Thymus (tissue), 11 donors: ENCODE measurements around the gene ANGPTL2. TPM values are rescaled to one million over a fixed set of nuclear protein-coding genes. Genes with fewer than 3 reads are reported as not detected.
"Not testable (repeated sequence)": the region's sequence is repeated elsewhere in the genome, so short reads cannot be mapped to it uniquely, and the experiment has no call there.

ENCODE experiments used
- DNase-seq, 9 donors: peaks; one replicate each; pipeline ENCODE4 v3.0.0-alpha.2; 2013; ENCODE audit warnings: low spot score in 9 of 9, low read depth in 6 of 9, missing footprints in 1 of 9
- H3K27ac ChIP-seq, 2 donors: one replicate each; pipeline ENCODE4 v1.5.1; 2013; ENCODE audit warnings: control low read depth in 1 of 2, low read depth in 1 of 2, low read length in 1 of 2, mild to moderate bottlenecking in 1 of 2, moderate library complexity in 1 of 2
- H3K27me3 ChIP-seq, 2 donors: one replicate each; pipeline ENCODE4 v1.5.1; 2013; ENCODE audit warnings: low read length in 1 of 2; ENCODE audit not compliant: control insufficient read depth in 2 of 2, insufficient read depth in 1 of 2
- H3K36me3 ChIP-seq, 2 donors: one replicate each; pipeline ENCODE4 v1.5.1; 2013; ENCODE audit warnings: low read length in 1 of 2, mild to moderate bottlenecking in 1 of 2, moderate library complexity in 1 of 2; ENCODE audit not compliant: control insufficient read depth in 2 of 2, insufficient read depth in 2 of 2
- H3K4me1 ChIP-seq, 2 donors: one replicate each; pipeline ENCODE4 v1.5.1; 2013; ENCODE audit warnings: low read length in 2 of 2; ENCODE audit not compliant: control insufficient read depth in 2 of 2, insufficient read depth in 2 of 2
- H3K4me3 ChIP-seq, 2 donors: one replicate each; pipeline ENCODE4 v1.5.1; 2013; ENCODE audit warnings: low read length in 2 of 2, control low read depth in 1 of 2, mild to moderate bottlenecking in 1 of 2
- H3K9me3 ChIP-seq, 2 donors: one replicate each; pipeline ENCODE4 v1.5.1; 2013; ENCODE audit warnings: low read length in 1 of 2, mild to moderate bottlenecking in 1 of 2; ENCODE audit not compliant: control insufficient read depth in 2 of 2, insufficient read depth in 1 of 2
- WGBS: extraction: QIAGEN DNeasy Blood & Tissue Kit; methylation state at CpG from one replicate; pipeline ENCODE4 v1.1.7; 2013; 5-methylcytosine and 5-hydroxymethylcytosine counted together
- polyA plus RNA-seq: library from polyadenylated mRNA; stranded (reverse); fragments of 200-250 nt; gene quantifications from one replicate; pipeline ENCODE4 v1.2.3, GENCODE V29; 2013
- total RNA-seq: library from RNA; stranded (reverse); fragments of 120-200 nt; gene quantifications from one replicate; pipeline ENCODE4 v1.2.4, GENCODE V29; 2013
- donor health status: healthy.

Gene ANGPTL2
- total and polyA plus RNA-seq, 2 donors, result 3.1 to 3.2 TPM

DNA sequence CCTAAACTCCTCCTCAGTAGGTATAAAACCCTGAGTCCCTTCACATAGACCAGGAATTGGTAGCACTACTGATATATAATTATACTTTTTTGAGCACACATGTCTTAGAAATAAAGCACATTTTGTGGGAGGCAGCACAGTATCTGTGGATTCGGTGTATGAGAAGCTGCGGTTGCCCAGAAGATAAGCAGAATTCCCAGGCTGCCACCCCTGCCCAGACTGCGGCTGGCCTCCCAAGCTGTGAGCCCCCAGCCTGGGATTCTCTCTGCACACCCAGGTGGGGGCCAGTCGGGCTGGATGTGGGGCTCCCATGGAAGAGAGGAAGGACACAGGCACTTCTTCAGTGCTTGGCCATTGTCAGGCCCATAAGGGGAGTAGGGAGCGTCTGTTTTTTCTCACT, 25.6 kb upstream of the ANGPTL2 start:
- Histone ChIP-seq H3K27me3 (no peaks in the 10 kb centered on the region), H3K4me1 (no peaks in the 10 kb centered on the region), H3K4me3 (no peak overlapping the region), H3K27ac (no peak overlapping the region), H3K36me3 (no peaks in the 10 kb centered on the region), H3K9me3 (no peaks in the 10 kb centered on the region)
- WGBS, result 95% methylated on average over 5 of the region's 5 CpGs
- DNase-seq, result no peak

DNA sequence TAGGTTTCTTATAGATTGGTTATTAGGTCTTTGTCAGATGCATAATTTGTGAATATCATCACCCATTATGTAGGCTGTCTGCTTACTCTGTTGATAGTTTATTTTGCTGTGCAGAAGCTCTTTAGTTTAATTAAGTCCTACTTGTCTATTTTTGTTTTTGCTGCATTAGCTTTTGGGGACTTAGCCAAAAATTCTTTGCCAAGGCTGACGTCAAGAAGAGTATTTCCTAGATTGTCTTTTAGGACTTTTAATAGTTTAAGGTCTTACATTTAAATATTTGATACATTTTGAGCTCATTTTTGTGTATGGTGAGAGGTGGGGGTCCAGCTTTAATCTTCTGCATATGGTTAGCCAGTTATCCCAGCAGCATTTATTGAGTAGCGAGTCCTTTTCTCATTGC, 24.8 kb upstream of the ANGPTL2 start:
- H3K4me1 ChIP-seq, result no peaks in the 10 kb centered on the region
- WGBS, result 95% methylated on average over 2 of the region's 2 CpGs
- no peaks in the 10 kb centered on the region for H3K27me3 ChIP-seq
- no peaks in the 10 kb centered on the region for H3K9me3 ChIP-seq
- DNase-seq, result no peak
- H3K4me3 ChIP-seq, result no peak overlapping the region
- H3K36me3 ChIP-seq, result no peaks in the 10 kb centered on the region
- no peak overlapping the region for H3K27ac ChIP-seq

DNA sequence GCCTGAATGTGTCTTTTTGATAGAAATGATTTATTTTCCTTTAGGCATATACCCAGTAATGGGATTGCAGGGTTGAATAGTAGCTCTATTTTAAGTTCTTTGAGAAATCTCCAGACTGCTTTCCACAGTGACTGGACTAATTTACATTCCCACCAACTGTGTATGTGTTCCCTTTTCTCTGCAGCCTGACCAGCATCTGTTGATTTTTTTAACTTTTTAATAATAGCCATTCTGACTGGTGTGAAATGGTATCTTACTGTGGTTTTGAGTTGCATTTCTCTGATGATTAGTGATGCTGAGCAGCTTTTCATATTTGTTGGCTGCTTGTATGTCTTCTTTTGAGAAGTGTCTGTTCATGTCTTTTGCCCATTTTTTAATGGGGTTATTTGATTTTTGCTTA, 24.4 kb upstream of the ANGPTL2 start:
- not testable (repeated sequence) for H3K27ac ChIP-seq, H3K9me3 ChIP-seq, H3K4me1 ChIP-seq, H3K4me3 ChIP-seq, H3K27me3 ChIP-seq, DNase-seq, H3K36me3 ChIP-seq

DNA sequence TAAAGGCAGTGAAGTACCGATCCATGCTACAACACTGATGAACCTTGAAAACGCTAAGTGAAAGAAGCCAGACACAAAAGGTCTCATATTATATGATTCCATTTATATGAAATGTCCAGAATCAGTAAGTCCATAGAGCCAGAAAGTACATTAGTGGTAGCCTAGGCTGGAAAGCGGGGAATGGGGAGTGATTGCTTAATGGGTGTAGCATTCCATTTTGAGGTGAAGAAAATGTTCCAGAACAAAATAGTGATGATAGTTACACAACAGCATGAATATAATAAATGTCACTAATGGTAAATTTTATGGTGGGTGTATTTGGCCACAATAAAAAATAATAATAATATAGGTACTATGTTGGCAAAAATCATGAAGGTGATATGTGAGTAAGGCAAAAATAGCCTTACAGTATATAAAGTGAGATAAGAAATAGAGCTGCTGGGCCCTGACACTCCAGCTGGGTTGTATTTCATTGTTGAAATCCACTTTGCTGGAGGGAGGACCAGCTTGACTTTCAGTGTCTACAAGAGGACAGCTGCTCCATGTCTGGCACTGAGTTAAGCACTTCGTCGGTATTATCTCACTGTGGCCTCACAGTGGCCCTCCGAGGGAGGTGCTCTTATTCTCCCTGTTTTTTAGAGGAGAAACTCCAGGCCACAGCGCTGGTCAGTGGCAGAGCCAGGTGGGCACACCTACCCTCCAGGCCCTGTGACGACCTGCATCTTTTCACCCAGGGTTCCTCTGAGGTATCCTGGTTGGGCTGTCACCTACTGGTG, 22.4 kb upstream of the ANGPTL2 start:
- WGBS, result 94% methylated on average over 8 of the region's 8 CpGs
- no peak for DNase-seq
- Histone ChIP-seq H3K27me3 (peaks cover 0 to 3% of the 10 kb centered on the region in 2 donors), H3K36me3 (no peaks in the 10 kb centered on the region), H3K4me1 (peaks cover 0 to 5% of the 10 kb centered on the region in 2 donors), H3K27ac (no peak overlapping the region), H3K9me3 (no peaks in the 10 kb centered on the region), H3K4me3 (no peak overlapping the region)

DNA sequence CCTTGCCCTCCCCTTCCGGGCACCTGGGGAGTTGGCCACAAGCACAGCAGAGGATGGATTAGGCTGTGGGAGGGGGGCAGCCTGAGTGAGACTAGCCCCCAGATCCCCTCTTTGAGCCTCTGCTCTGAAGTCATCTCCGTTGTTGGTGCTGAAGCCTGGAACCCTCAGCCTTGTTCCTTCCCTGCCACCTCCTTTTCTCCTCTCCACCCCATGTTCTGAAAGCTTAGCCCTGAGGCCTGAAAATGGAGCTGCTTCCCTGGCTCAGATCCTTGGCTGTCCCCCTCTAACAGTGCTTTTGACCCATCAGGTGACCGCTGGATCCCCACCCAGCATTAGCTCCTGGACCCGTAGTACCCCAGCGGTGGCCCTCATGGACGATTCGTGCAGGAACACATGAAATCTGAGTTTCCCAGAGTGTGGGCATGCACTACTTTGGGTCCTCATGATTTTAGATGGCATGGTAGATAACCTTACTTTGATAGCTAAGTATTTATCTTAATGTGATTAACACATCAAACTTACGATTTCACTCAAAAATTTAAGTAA, 21.6 kb upstream of the ANGPTL2 start:
- H3K36me3 ChIP-seq, result no peaks in the 10 kb centered on the region
- H3K4me1 ChIP-seq, result peaks cover 0 to 10% of the 10 kb centered on the region in 2 donors
- peaks cover 0 to 3% of the 10 kb centered on the region in 2 donors for H3K27me3 ChIP-seq
- no peak overlapping the region for H3K4me3 ChIP-seq
- DNase-seq, result no peak
- 97% methylated on average over 8 of the region's 8 CpGs for WGBS
- H3K9me3 ChIP-seq, result no peaks in the 10 kb centered on the region
- no peak overlapping the region for H3K27ac ChIP-seq

DNA sequence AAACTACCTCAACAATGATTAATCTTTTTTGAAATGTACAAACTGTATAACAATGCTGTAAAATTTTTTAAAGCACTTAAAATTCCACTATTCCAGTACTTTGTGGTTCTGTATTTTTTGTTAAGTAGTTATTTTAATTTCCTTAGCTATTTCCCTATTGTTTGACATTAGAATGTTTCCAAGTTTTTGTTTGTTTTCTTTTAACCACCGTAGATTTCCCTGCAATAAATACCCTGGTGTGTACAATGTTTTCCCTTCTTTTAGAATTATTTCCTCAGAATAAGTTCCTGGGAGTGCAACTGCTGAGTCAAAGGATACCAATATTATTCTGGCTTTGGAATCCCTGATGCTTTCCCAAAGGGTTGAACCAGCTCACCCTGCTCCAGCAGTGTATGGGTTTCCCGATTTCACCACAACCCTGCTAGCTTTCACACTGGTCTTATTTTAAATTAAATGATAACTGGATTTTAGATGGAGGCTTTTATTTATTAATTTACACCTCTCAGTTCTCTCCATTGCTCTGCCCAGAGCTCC, 20.6 kb upstream of the ANGPTL2 start:
- whole genome bisulfite sequencing, result 96% methylated on average over 2 of the region's 2 CpGs
- no peak overlapping the region for H3K4me3 ChIP-seq
- no peak overlapping the region for H3K27ac ChIP-seq
- no peak for DNase-seq
- H3K4me1 ChIP-seq, result peaks cover 0 to 10% of the 10 kb centered on the region in 2 donors
- H3K27me3 ChIP-seq, result peaks cover 0 to 3% of the 10 kb centered on the region in 2 donors
- no peaks in the 10 kb centered on the region for H3K36me3 ChIP-seq
- H3K9me3 ChIP-seq, result no peaks in the 10 kb centered on the region

DNA sequence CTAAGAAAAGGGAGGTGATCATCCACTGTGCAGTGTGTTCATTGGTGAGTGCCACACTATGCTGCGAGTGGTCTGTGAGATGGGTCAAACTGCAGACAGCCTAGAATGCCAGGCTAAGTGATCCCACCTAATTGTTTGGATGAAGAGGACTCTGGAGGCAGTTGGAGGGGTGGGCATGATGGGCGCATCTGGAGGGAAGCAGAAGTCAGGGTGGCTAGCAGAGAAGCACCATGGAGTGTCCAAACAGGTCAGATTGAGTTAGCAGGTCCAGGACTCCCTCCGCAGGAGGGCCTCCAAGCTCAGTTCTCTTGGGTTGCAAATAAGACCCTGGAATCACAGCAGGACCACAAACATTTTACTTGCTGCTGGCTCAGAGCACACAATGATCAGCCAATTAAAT, 19.9 kb upstream of the ANGPTL2 start:
- peaks cover 0 to 10% of the 10 kb centered on the region in 2 donors for H3K4me1 ChIP-seq
- no peaks in the 10 kb centered on the region for H3K36me3 ChIP-seq
- no peak overlapping the region for H3K27ac ChIP-seq
- WGBS, result 99% methylated on average over 3 of the region's 3 CpGs
- DNase-seq, result no peak
- peaks cover 0 to 3% of the 10 kb centered on the region in 2 donors for H3K27me3 ChIP-seq
- H3K9me3 ChIP-seq, result no peaks in the 10 kb centered on the region
- H3K4me3 ChIP-seq, result no peak overlapping the region

DNA sequence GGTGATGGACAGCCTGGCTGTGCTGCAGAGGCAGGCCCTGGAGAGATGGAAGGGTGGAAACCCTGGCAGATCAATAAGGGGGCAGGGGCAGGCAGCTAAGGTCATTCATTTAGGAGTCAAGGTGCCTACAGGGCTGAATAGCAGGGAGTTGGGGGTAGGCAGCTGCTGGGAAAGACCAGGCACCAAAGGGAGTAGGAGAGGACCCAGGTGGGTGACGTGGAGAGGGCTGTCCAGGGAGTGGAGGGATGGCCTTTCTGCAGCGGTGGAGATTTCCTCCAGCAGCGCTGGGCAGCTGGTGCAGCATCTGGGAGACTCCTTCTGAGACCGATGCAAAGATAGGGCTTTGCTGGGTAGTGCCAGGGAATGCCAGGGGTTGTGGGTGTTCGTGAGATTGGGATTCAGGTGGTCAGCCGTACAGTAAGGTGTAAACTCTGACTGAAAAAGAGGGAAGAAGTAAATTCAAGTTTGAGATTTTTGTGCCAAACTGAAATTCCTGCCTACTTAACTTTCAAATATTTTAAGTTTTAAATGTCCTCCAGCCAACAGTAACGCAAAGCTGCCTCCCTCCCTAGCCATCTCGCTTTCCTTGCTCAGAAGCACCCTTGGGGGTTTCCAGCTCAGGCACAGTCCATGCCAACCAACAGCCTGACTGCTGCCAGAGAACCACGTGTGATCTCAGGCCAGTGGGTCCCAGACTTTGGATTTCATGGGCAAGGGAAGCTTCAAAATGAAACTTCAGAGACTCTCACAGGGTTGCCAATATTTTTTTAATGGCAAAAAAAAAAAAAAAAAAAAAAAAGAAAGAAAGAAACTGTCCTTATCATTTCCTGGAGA, 18.6 kb upstream of the ANGPTL2 start:
- Histone ChIP-seq H3K9me3 (no peaks in the 10 kb centered on the region), H3K36me3 (no peaks in the 10 kb centered on the region), H3K27me3 (peaks cover 0 to 3% of the 10 kb centered on the region in 2 donors), H3K4me1 (peaks cover 0 to 10% of the 10 kb centered on the region in 2 donors), H3K27ac (peak overlapping the region in 1 of 2 donors; percentile 24), H3K4me3 (no peak overlapping the region)
- WGBS, result 92% methylated on average over 9 of the region's 9 CpGs
- no peak for DNase-seq

DNA sequence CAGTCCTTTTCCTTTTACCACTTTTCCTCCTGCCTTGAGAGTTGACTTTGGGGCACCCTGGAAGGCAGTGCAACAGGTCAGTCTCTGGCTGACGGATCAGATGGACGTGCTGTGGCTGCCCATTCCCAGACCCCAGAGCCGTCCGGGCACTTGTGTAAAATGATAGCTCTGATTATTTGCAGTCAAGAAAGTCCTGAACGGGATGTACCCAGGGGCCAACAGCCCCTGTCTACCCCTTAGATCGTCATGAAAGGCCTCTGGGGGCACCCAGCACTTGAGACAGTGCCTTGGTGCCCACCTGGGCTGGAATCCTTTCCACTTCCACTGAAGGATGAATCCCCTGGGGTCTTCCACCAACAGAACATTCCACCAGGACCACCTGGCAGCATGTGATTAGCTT, 17.7 kb upstream of the ANGPTL2 start:
- Histone ChIP-seq H3K27me3 (peaks cover 0 to 3% of the 10 kb centered on the region in 2 donors), H3K4me1 (peaks cover 0 to 10% of the 10 kb centered on the region in 2 donors), H3K4me3 (no peak overlapping the region), H3K27ac (no peak overlapping the region), H3K36me3 (no peaks in the 10 kb centered on the region), H3K9me3 (no peaks in the 10 kb centered on the region)
- no peak for DNase-seq
- WGBS, result 95% methylated on average over 6 of the region's 6 CpGs
